Astrocyte (in vitro differentiated cells and primary cell): ENCODE measurements around the gene POU2F3. TPM values are rescaled to one million over a fixed set of nuclear protein-coding genes. Genes with fewer than 3 reads are reported as not detected.

ENCODE experiments used
- DNase-seq: peaks from one replicate; pipeline ENCODE4 v3.0.0-alpha.2; 2010; ENCODE audit warnings: low read depth
- FAIRE-seq: peaks from 2 replicates; lab custom pipeline; 2011; peaks lifted over from hg19 to GRCh38; lab: Jason Lieb, UNC
- H2AFZ ChIP-seq: 2 replicates; pipeline ENCODE4 v1.6.0; 2012; ENCODE audit warnings: low read depth, low read length, inconsistent platforms
- H3K27ac ChIP-seq: 2 replicates; pipeline ENCODE4 v1.5.1; 2011; ENCODE audit warnings: low read depth, low read length, inconsistent platforms
- H3K27me3 ChIP-seq: 2 replicates; pipeline ENCODE4 v1.6.0; 2011; ENCODE audit warnings: low read length, inconsistent platforms; ENCODE audit not compliant: insufficient read depth
- H3K36me3 ChIP-seq: 2 replicates; pipeline ENCODE4 v1.5.1; 2011; ENCODE audit warnings: low read length, inconsistent platforms; ENCODE audit not compliant: insufficient read depth
- H3K4me1 ChIP-seq: 2 replicates; pipeline ENCODE4 v1.5.1; 2011; ENCODE audit warnings: low read length, inconsistent platforms; ENCODE audit not compliant: insufficient read depth
- H3K4me2 ChIP-seq: 2 replicates; pipeline ENCODE4 v1.6.0; 2012; ENCODE audit warnings: low read length, inconsistent platforms
- H3K4me3 ChIP-seq: 2 replicates; pipeline ENCODE4 v1.5.1; 2011; ENCODE audit warnings: low read depth, mild to moderate bottlenecking, low read length, inconsistent platforms; ENCODE audit not compliant: insufficient read depth
- H3K79me2 ChIP-seq: 2 replicates; pipeline ENCODE4 v1.6.0; 2012; ENCODE audit warnings: mild to moderate bottlenecking, low read length, inconsistent platforms; ENCODE audit not compliant: insufficient read depth
- H3K9ac ChIP-seq: 2 replicates; pipeline ENCODE4 v1.6.0; 2012; ENCODE audit warnings: mild to moderate bottlenecking, low read length, inconsistent platforms
- H3K9me3 ChIP-seq: 2 replicates; pipeline ENCODE4 v1.5.1; 2012; ENCODE audit warnings: low read depth, mild to moderate bottlenecking, low read length, inconsistent platforms; ENCODE audit not compliant: insufficient read depth
- H4K20me1 ChIP-seq: 2 replicates; pipeline ENCODE4 v1.6.0; 2012; ENCODE audit warnings: low read length, inconsistent platforms; ENCODE audit not compliant: insufficient read depth
- H3K27ac Mint-ChIP-seq: one replicate; pipeline ENCODE4 v1.8.0; 2021; ENCODE audit warnings: mild to moderate bottlenecking, mixed read lengths; ENCODE audit not compliant: unreplicated experiment
- H3K27me3 Mint-ChIP-seq: one replicate; pipeline ENCODE4 v1.8.0; 2021; ENCODE audit warnings: low read depth, mixed read lengths; ENCODE audit not compliant: unreplicated experiment
- H3K36me3 Mint-ChIP-seq: one replicate; pipeline ENCODE4 v1.8.0; 2021; ENCODE audit warnings: low read depth, mixed read lengths; ENCODE audit not compliant: unreplicated experiment
- H3K4me1 Mint-ChIP-seq: one replicate; pipeline ENCODE4 v1.8.0; 2021; ENCODE audit warnings: low read depth, mixed read lengths; ENCODE audit not compliant: unreplicated experiment
- H3K4me3 Mint-ChIP-seq: one replicate; pipeline ENCODE4 v1.8.0; 2021; ENCODE audit warnings: mild to moderate bottlenecking, moderate library complexity, mixed read lengths; ENCODE audit not compliant: unreplicated experiment
- H3K9me3 Mint-ChIP-seq: one replicate; pipeline ENCODE4 v1.8.0; 2021; ENCODE audit warnings: mild to moderate bottlenecking, mixed read lengths; ENCODE audit not compliant: unreplicated experiment
- EZH2 ChIP-seq: IDR thresholded peaks from 2 replicates; pipeline ENCODE4 v1.6.1; 2012; ENCODE audit warnings: mild to moderate bottlenecking, low read length, inconsistent platforms; ENCODE audit not compliant: insufficient read depth
- total RNA-seq: library from RNA; stranded (reverse); gene quantifications from 2 replicates; pipeline ENCODE4 v1.2.1, GENCODE V29; 2021
- TF ChIP-seq, protein P1 (sequence below): IDR thresholded peaks from 2 replicates; pipeline ENCODE4 v1.5.1; 2011; ENCODE audit warnings: low read depth, mild to moderate bottlenecking, inconsistent platforms, low read length, moderate library complexity; ENCODE audit not compliant: insufficient read depth

Gene POU2F3
- total RNA-seq, 1 donor from 2014 or later, result 0.20 TPM

GRCh38 chr11:120268686-120269085, 28.7 kb downstream of the POU2F3 start:
- peaks cover 2% of the 10 kb centered on the region for H3K36me3 Mint-ChIP-seq
- H3K27ac Mint-ChIP-seq, result no peak overlapping the region
- H3K27me3 ChIP-seq, result peaks cover 29% of the 10 kb centered on the region

DNA sequence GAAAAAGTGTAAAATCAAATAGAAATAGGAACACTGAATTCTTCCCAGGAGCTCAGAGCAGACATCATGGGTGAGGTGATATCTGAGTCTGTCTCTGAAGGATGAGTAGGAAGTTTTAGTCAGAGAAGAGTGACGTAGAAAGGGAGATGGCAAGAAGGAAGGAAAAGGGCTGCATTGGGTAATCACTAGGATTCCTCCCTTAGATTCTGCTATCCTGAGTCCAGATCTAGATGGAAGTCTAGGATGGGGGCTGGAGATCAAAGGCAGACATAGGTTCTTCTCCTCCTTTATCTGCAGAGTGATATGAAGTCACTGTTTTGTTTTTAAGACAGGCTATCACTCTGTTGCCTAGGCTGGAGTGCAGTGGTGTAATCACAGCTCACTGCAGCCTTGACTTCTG, 30.4 kb downstream of the POU2F3 start:
- no peak for TF ChIP-seq EZH2
- TF ChIP-seq, protein P1, sequence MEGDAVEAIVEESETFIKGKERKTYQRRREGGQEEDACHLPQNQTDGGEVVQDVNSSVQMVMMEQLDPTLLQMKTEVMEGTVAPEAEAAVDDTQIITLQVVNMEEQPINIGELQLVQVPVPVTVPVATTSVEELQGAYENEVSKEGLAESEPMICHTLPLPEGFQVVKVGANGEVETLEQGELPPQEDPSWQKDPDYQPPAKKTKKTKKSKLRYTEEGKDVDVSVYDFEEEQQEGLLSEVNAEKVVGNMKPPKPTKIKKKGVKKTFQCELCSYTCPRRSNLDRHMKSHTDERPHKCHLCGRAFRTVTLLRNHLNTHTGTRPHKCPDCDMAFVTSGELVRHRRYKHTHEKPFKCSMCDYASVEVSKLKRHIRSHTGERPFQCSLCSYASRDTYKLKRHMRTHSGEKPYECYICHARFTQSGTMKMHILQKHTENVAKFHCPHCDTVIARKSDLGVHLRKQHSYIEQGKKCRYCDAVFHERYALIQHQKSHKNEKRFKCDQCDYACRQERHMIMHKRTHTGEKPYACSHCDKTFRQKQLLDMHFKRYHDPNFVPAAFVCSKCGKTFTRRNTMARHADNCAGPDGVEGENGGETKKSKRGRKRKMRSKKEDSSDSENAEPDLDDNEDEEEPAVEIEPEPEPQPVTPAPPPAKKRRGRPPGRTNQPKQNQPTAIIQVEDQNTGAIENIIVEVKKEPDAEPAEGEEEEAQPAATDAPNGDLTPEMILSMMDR, result no peak
- Mint-ChIP-seq H3K4me3 (no peak overlapping the region), H3K4me1 (peaks cover 17% of the 10 kb centered on the region), H3K36me3 (peaks cover 2% of the 10 kb centered on the region), H3K9me3 (peaks cover 9% of the 10 kb centered on the region), H3K27ac (no peak overlapping the region), H3K27me3 (peaks cover 33% of the 10 kb centered on the region)
- no peak overlapping the region for H3K4me2 ChIP-seq
- peaks cover 5% of the 10 kb centered on the region for H3K4me1 ChIP-seq
- H4K20me1 ChIP-seq, result no peaks in the 10 kb centered on the region
- DNase-seq (no peak), FAIRE-seq (no peak)
- no peak overlapping the region for H2AFZ ChIP-seq
- no peaks in the 10 kb centered on the region for H3K9me3 ChIP-seq
- no peak overlapping the region for H3K9ac ChIP-seq
- H3K27me3 ChIP-seq, result peaks cover 26% of the 10 kb centered on the region
- H3K36me3 ChIP-seq, result no peaks in the 10 kb centered on the region
- H3K4me3 ChIP-seq, result no peak overlapping the region
- no peaks in the 10 kb centered on the region for H3K79me2 ChIP-seq
- no peak overlapping the region for H3K27ac ChIP-seq

More at GRCh38 chr11:120268686-120269085, 28.7 kb downstream of the POU2F3 start:
- peaks cover 17% of the 10 kb centered on the region for H3K4me1 Mint-ChIP-seq
- no peaks in the 10 kb centered on the region for H4K20me1 ChIP-seq
- no peak for DNase-seq
- TF ChIP-seq, protein P1, result no peak
- TF ChIP-seq EZH2, result no peak
- H3K4me3 Mint-ChIP-seq, result no peak overlapping the region
- no peak overlapping the region for H3K4me3 ChIP-seq
- no peak overlapping the region for H3K27ac ChIP-seq
- H3K9me3 Mint-ChIP-seq, result peaks cover 6% of the 10 kb centered on the region
- H3K9me3 ChIP-seq, result no peaks in the 10 kb centered on the region
- peaks cover 5% of the 10 kb centered on the region for H3K4me1 ChIP-seq
- no peak overlapping the region for H3K9ac ChIP-seq
- H2AFZ ChIP-seq, result no peak overlapping the region
- H3K36me3 ChIP-seq, result no peaks in the 10 kb centered on the region
- no peaks in the 10 kb centered on the region for H3K79me2 ChIP-seq
- H3K4me2 ChIP-seq, result no peak overlapping the region
- peaks cover 39% of the 10 kb centered on the region for H3K27me3 Mint-ChIP-seq
- no peak for FAIRE-seq

DNA sequence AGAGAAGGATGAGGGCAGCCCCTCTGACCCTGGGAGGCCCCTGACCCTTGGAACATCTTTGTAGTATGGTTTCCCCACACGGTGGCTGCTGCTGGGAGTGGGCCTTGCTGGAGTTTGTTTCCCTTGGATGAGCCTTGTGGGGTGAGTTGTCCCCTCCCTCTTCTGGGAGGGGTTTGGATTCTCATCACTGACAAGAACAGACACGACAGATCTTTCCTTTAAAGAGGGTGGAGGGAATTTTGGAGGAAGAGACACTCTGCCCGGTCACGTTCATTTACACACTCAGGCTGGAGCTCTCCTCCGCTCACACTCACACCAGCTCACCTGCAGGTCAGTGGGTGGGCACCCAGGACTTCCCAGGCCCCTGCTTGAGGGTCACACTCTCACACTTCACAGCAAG, 31.7 kb downstream of the POU2F3 start:
- no peak overlapping the region for H3K4me2 ChIP-seq
- H4K20me1 ChIP-seq, result no peaks in the 10 kb centered on the region
- no peaks in the 10 kb centered on the region for H3K79me2 ChIP-seq
- no peak overlapping the region for H3K27ac Mint-ChIP-seq
- FAIRE-seq, result no peak
- peaks cover 17% of the 10 kb centered on the region for H3K4me1 Mint-ChIP-seq
- no peak overlapping the region for H3K27ac ChIP-seq
- TF ChIP-seq EZH2, result no peak
- TF ChIP-seq, protein P1, result no peak
- H3K36me3 ChIP-seq, result no peaks in the 10 kb centered on the region
- no peak overlapping the region for H3K4me3 ChIP-seq
- H3K27me3 ChIP-seq, result peaks cover 21% of the 10 kb centered on the region
- H3K9me3 ChIP-seq, result no peaks in the 10 kb centered on the region
- DNase-seq, result no peak
- no peak overlapping the region for H2AFZ ChIP-seq
- peaks cover 3% of the 10 kb centered on the region for H3K36me3 Mint-ChIP-seq
- no peak overlapping the region for H3K4me3 Mint-ChIP-seq
- peaks cover 27% of the 10 kb centered on the region for H3K27me3 Mint-ChIP-seq
- H3K4me1 ChIP-seq, result peaks cover 5% of the 10 kb centered on the region
- peaks cover 6% of the 10 kb centered on the region for H3K9me3 Mint-ChIP-seq
- H3K9ac ChIP-seq, result no peak overlapping the region
